Esophagus squamous epithelium (tissue), 5 donors: ENCODE measurements around the gene TBC1D23. TPM values are rescaled to one million over a fixed set of nuclear protein-coding genes. Genes with fewer than 3 reads are reported as not detected.

Experiments
- DNase-seq: peaks from one replicate; lab custom pipeline; 2025; lab: John Stamatoyannopoulos, UW
- H3K27ac ChIP-seq, 4 donors: fragments of 200-600 bp; sonication (generic); one replicate each; pipeline ENCODE4 v1.5.1; 2016 to 2019; ENCODE audit warnings: mild to moderate bottlenecking in 1 of 4
- H3K27me3 ChIP-seq, 4 donors: fragments of 200-600 bp; sonication (generic); 1 replicate in 3 of 4; 2 replicates in 1 of 4; pipeline versions ENCODE4 v1.5.1 to v1.6.0; 2017 to 2021; ENCODE audit warnings: antibody characterized with exemption in 1 of 4
- H3K36me3 ChIP-seq, 3 donors: fragments of 200-600 bp; sonication (generic); one replicate each; pipeline ENCODE4 v1.5.1; 2016 to 2019
- H3K4me1 ChIP-seq, 3 donors: fragments of 200-600 bp; sonication (generic); one replicate each; pipeline ENCODE4 v1.5.1; 2017 to 2019
- H3K4me3 ChIP-seq, 4 donors: fragments of 200-600 bp; sonication (generic); 1 replicate in 3 of 4; 2 replicates in 1 of 4; pipeline ENCODE4 v1.5.1; 2016 to 2019; ENCODE audit warnings: mild to moderate bottlenecking in 2 of 4, moderate library complexity in 1 of 4
- H3K9me3 ChIP-seq, 3 donors: fragments of 200-600 bp; sonication (generic); one replicate each; pipeline ENCODE4 v1.5.1; 2016 to 2019
- CTCF ChIP-seq, 6 experiments: fragments of 450-650 bp in 4 of 6; fragments of 200-600 bp in 2 of 6; sonication (generic) in 2 of 6; IDR thresholded peaks; one replicate each; pipeline ENCODE4 v1.5.1; 2016 to 2019; ENCODE audit warnings: antibody characterized with exemption in 6 of 6, mild to moderate bottlenecking in 4 of 6, moderate library complexity in 4 of 6
- POLR2A ChIP-seq, 4 donors: fragments of 450-650 bp; IDR thresholded peaks; one replicate each; pipeline ENCODE4 v1.6.1; 2017; ENCODE audit warnings: antibody characterized with exemption in 4 of 4, mild to moderate bottlenecking in 4 of 4, moderate library complexity in 3 of 4
- WGBS, 2 donors: methylation state at CpG; one replicate each; pipeline ENCODE4 v1.1.5; 2018; 5-methylcytosine and 5-hydroxymethylcytosine counted together
- intact Hi-C: fragments of 100-400 bp; cut with DNase I; formaldehyde crosslinking; loops from one replicate; pipeline ENCODE4 v1.15.0; 2022
- total RNA-seq, 4 donors: library from RNA; depleted of rRNA; stranded (reverse); fragments of >200 nt; gene quantifications; one replicate each; pipeline ENCODE4 v1.1.0, GENCODE V29; 2016
- donor health status: DM: yes; HTN: yes; CAD: no.

Gene TBC1D23
- total RNA-seq, 4 donors from 2014 or later: 16.3 to 40.0 (median 32.1) TPM

GRCh38 chr3:100245136-100245535, 15.7 kb upstream of the TBC1D23 start:
- no peak for DNase-seq
- no peak overlapping the region for H3K4me3 ChIP-seq
- TF ChIP-seq POLR2A (IDR thresholded peaks at IDR 0.05) (no peak), CTCF (IDR thresholded peaks at IDR 0.05) (no peak)
- no peaks in the 10 kb centered on the region for H3K27me3 ChIP-seq
- no peaks in the 10 kb centered on the region for H3K9me3 ChIP-seq
- H3K27ac ChIP-seq: no peak overlapping the region
- no peaks in the 10 kb centered on the region for H3K4me1 ChIP-seq
- H3K36me3 ChIP-seq: no peaks in the 10 kb centered on the region
- intact Hi-C loops: no loop called here

GRCh38 chr3:100245927-100246326, 14.9 kb upstream of the TBC1D23 start:
- Histone ChIP-seq H3K4me3 (no peak overlapping the region), H3K9me3 (no peaks in the 10 kb centered on the region), H3K27ac (no peak overlapping the region), H3K27me3 (no peaks in the 10 kb centered on the region), H3K36me3 (no peaks in the 10 kb centered on the region), H3K4me1 (no peaks in the 10 kb centered on the region)
- intact Hi-C loops: no loop called here
- WGBS, 2 donors: 24 to 29% methylated on average over 4 of the region's 4 CpGs
- TF ChIP-seq CTCF (IDR thresholded peaks at IDR 0.05): no peak
- no peak for TF ChIP-seq POLR2A (IDR thresholded peaks at IDR 0.05)
- no peak for DNase-seq

- Histone ChIP-seq H3K9me3 (no peaks in the 10 kb centered on the region), H3K27me3 (no peaks in the 10 kb centered on the region), H3K4me3 (no peak overlapping the region), H3K36me3 (no peaks in the 10 kb centered on the region), H3K4me1 (no peaks in the 10 kb centered on the region), H3K27ac (no peak overlapping the region)
- no peak for DNase-seq
- intact Hi-C loops: no loop called here
- no peak for TF ChIP-seq POLR2A (IDR thresholded peaks at IDR 0.05)
- no peak for TF ChIP-seq CTCF (IDR thresholded peaks at IDR 0.05)
These were observed 13.8 kb upstream of the TBC1D23 start for GRCh38 chr3:100246999-100247398.

GRCh38 chr3:100252001-100252400, 8.8 kb upstream of the TBC1D23 start:
- H3K36me3 ChIP-seq: no peaks in the 10 kb centered on the region
- no peaks in the 10 kb centered on the region for H3K27me3 ChIP-seq
- 48 to 53% methylated on average over 1 of the region's 1 CpG for WGBS, 2 donors
- no peak overlapping the region for H3K27ac ChIP-seq
- DNase-seq: no peak
- no peak for TF ChIP-seq CTCF (IDR thresholded peaks at IDR 0.05)
- TF ChIP-seq POLR2A (IDR thresholded peaks at IDR 0.05): no peak
- no peaks in the 10 kb centered on the region for H3K9me3 ChIP-seq
- H3K4me1 ChIP-seq: peaks cover 0 to 11% (median 3%) of the 10 kb centered on the region in 3 donors
- no peak overlapping the region for H3K4me3 ChIP-seq
- intact Hi-C loops: loop anchor here (10.0 kb wide), 1 partner anchor 177 kb away; no protein-coding TSS in a partner anchor

GRCh38 chr3:100254168-100254777, 6.5 kb upstream of the TBC1D23 start:
- Histone ChIP-seq H3K27ac (peak overlapping the region in 1 of 4 donors; percentile 22), H3K4me3 (no peak overlapping the region), H3K36me3 (no peaks in the 10 kb centered on the region), H3K27me3 (no peaks in the 10 kb centered on the region), H3K9me3 (no peaks in the 10 kb centered on the region), H3K4me1 (peaks cover 0 to 11% (median 3%) of the 10 kb centered on the region in 3 donors)
- WGBS, 2 donors: 18 to 38% methylated on average over 5 to 7 of the region's 7 CpGs
- intact Hi-C loops: loop anchor here (10.0 kb wide), 1 partner anchor 179 kb away; no protein-coding TSS in a partner anchor
- TF ChIP-seq CTCF (IDR thresholded peaks at IDR 0.05) (peak; percentile 44 to 72 (median 67)), POLR2A (IDR thresholded peaks at IDR 0.05) (no peak)
- DNase-seq: no peak
